GM19468 (cell line): Measurements from ENCODE around the gene PLA2G4D.

Source experiments
- ATAC-seq: cut with Tn5 transposase; IDR thresholded peaks from one replicate; pipeline ENCODE4 v1.9.1; 2021; ENCODE audit warnings: mild to moderate bottlenecking, moderate library complexity, moderate number of reproducible peaks; ENCODE audit not compliant: unreplicated experiment; ENCODE audit errors: extremely low read depth

Gene PLA2G4D

DNA sequence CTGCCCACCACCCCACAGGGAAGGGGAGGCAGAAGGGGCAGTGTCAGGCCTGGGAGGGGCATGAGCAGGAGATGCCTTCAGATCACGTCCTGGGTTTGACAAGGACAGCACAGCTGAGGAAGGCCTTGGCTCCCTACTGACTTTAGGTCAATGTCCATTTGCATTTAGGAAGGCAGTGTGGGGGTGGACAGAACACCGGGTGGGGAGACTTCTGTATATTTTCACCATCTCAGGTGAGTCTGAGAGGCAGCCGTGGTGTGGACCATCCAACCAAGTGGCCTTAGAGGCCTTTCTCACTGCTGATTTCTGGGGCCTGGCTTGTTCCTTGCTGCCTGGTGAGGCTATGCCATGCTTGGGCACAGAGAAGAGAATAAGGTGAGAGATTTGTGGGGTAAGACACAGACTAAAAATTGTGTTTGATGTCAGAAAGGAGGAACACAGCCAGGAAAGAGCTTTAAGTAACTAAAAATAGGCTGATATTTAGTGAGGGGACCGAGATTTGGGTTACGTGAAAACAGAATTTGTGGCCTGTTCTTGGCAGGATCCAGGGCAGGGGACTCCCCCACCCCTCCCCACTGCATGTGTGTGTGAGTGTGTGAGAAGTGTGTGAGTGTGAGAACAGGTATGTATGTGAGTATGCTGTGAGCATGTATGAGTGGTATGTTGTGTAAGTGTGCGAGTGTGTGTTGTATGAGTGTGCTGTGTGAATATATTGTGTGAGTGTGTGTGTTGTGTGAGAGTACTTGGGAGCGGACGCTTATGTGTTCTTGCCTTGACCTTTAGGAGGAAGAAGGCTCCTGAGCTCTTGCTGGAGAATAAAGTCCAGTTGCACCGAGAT, 61.8 kb downstream of the PLA2G4D start:
- no peak for ATAC-seq

- ATAC-seq = no peak
Measured at GRCh38 chr15:42031198-42031915, 63.0 kb downstream of the PLA2G4D start.

DNA sequence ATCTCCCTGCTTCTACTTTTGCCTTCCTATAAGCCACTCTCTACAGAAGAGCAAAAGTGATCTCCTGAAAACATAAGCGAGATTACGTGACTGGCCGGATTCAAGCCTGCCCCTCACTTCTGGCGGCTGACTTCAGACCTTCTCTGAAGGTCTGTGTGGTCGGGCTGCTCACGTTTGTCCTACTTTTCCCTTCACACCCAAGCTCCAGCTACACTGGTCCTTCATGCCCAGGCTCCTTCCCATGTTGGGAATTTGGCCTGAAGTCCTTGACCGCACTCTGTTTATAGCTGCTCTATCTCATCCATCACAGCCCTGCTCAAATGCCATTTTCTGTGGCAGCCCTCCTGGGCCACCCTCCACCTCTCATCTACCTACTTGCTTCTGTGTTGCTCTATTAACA, 66.8 kb downstream of the PLA2G4D start:
- ATAC-seq = no peak

- ATAC-seq = no peak
Measured at GRCh38 chr15:42024303-42024702, 70.1 kb downstream of the PLA2G4D start.

- ATAC-seq = no peak
Measured at GRCh38 chr15:42021593-42021992, 72.8 kb downstream of the PLA2G4D start.

- ATAC-seq = no peak
Measured at GRCh38 chr15:42020713-42021273, 73.6 kb downstream of the PLA2G4D start, which contains the start of gene PLA2G4E. Gene PLA2G4E (minus strand): TSS chr15:42021042. CDS start chr15:42021030, 12 bp downstream.

GRCh38 chr15:42018306-42019224, 75.8 kb downstream of the PLA2G4D start:
- no peak for ATAC-seq
